ENCODE data around the gene ATP6V1C2.
"Not testable (repeated sequence)": the region's sequence is repeated elsewhere in the genome, so short reads cannot be mapped to it uniquely, and the experiment has no call there.

Gene ATP6V1C2

GRCh38 chr2:10787176-10787968 lies 65.9 kb downstream of the ATP6V1C2 start:
- peak in 1 of 2 donors; percentile 54 for DNase-seq

- no peak for DNase-seq
These were observed 67.4 kb downstream of the ATP6V1C2 start for GRCh38 chr2:10788855-10789254.

- DNase-seq, result peak in 1 of 2 donors; percentile 63
These were observed 69.0 kb downstream of the ATP6V1C2 start for GRCh38 chr2:10790228-10790973.

- peak in 1 of 2 donors; percentile 47 for DNase-seq
These were observed 70.7 kb downstream of the ATP6V1C2 start for GRCh38 chr2:10792001-10792634.

GRCh38 chr2:10792660-10793400 lies 71.4 kb downstream of the ATP6V1C2 start:
- peak in 1 of 2 donors; percentile 13 for DNase-seq

GRCh38 chr2:10793816-10794215 lies 72.4 kb downstream of the ATP6V1C2 start:
- no peak for DNase-seq

- no peak for DNase-seq
These were observed 73.4 kb downstream of the ATP6V1C2 start for GRCh38 chr2:10794876-10795275.

GRCh38 chr2:10795508-10796046 lies 74.1 kb downstream of the ATP6V1C2 start:
- no peak for DNase-seq

- DNase-seq, result no peak
These were observed 75.3 kb downstream of the ATP6V1C2 start for GRCh38 chr2:10796703-10797102.

GRCh38 chr2:10798783-10799182 lies 77.4 kb downstream of the ATP6V1C2 start:
- no peak for DNase-seq

GRCh38 chr2:10800163-10800562 lies 78.7 kb downstream of the ATP6V1C2 start:
- no peak for DNase-seq

GRCh38 chr2:10802657-10803056 lies 81.2 kb downstream of the ATP6V1C2 start:
- no peak for DNase-seq

GRCh38 chr2:10805990-10806389 lies 84.6 kb downstream of the ATP6V1C2 start:
- DNase-seq, result not testable (repeated sequence)

- DNase-seq, result no peak
These were observed 85.1 kb downstream of the ATP6V1C2 start for GRCh38 chr2:10806543-10806942.

- DNase-seq, result peak in 1 of 2 donors; percentile 63
These were observed 89.1 kb downstream of the ATP6V1C2 start for GRCh38 chr2:10810202-10811161.

GRCh38 chr2:10811517-10811916 lies 90.1 kb downstream of the ATP6V1C2 start:
- peak in 1 of 2 donors; percentile 23 for DNase-seq

GRCh38 chr2:10812362-10813162 lies 91.1 kb downstream of the ATP6V1C2 start, which contains the start of gene PDIA6:
PDIA6 (minus strand) TSS chr2:10812785; CDS start chr2:10812696, 89 bp downstream.
- DNase-seq, result peak; percentile 94 to 97

GRCh38 chr2:10813163-10814138 lies 92.0 kb downstream of the ATP6V1C2 start:
- not testable (repeated sequence) for DNase-seq

- DNase-seq, result no peak
These were observed 92.7 kb downstream of the ATP6V1C2 start for GRCh38 chr2:10814142-10814541.

Measured in CD4-positive, alpha-beta T cell treated with Interferon alpha-2 for 1 hour (primary cell).